Measurements from ENCODE around the gene PC.

Gene PC

GRCh38 chr11:66851698-66852465 is 106.3 kb downstream of the PC start:
- no peak overlapping the region for H3K4me3 ChIP-seq (ENCODE audit: low read depth, low read length)
- TF ChIP-seq, protein P1, sequence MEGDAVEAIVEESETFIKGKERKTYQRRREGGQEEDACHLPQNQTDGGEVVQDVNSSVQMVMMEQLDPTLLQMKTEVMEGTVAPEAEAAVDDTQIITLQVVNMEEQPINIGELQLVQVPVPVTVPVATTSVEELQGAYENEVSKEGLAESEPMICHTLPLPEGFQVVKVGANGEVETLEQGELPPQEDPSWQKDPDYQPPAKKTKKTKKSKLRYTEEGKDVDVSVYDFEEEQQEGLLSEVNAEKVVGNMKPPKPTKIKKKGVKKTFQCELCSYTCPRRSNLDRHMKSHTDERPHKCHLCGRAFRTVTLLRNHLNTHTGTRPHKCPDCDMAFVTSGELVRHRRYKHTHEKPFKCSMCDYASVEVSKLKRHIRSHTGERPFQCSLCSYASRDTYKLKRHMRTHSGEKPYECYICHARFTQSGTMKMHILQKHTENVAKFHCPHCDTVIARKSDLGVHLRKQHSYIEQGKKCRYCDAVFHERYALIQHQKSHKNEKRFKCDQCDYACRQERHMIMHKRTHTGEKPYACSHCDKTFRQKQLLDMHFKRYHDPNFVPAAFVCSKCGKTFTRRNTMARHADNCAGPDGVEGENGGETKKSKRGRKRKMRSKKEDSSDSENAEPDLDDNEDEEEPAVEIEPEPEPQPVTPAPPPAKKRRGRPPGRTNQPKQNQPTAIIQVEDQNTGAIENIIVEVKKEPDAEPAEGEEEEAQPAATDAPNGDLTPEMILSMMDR (IDR thresholded peaks at IDR 0.05; ENCODE audit: low read depth, low read length), result no peak

DNA sequence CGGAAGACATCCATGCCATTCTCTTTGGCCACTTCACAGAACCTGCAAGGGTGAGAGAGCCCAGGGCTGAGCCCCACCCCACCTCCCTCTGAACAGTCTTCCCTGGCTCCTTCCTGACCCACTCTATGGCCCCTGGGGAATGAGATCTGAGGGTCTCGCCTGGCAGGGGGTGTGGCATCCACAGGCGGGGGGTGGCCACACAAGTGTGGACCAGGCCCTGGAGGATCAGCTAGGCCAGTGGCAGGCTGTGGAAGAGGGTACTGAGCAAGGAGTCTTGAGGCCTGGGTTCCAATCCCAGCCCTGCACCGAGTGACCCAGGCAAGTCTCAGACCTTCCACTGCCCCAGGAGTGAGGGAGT is 107.0 kb downstream of the PC start:
- TF ChIP-seq, protein P1 (IDR thresholded peaks at IDR 0.05; ENCODE audit: low read depth, low read length), result no peak
- H3K4me3 ChIP-seq (ENCODE audit: low read depth, low read length), result no peak overlapping the region

DNA sequence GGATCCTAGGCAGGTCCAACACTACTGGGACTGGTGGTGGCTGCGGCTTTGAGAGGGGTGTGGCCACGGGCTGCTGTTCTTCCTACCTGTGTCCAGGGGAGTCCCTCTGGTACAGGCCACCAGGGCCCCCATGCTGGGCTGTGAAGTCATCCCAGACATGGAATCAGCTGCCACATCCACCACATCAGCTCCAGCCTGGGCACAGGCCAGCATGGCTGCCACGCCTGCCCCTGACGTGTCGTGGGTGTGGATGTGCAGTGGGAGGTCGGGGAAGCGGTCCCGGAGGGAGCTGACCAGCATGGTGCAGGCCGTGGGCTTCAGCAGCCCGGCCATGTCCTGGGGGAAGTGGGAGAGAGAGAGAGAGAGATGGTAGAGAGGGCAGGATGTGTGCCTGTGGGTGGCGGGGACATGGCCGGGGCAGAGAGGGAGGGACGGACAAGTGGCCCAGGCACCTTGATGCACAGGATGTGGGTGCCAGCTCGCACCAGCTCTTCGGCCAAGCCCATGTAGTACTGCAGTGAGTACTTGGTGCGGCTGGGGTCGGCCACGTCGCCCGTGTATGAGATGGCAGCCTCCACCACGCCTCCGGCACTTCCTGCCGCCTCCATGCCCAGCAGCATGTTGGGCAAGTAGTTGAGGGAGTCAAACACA is 107.5 kb downstream of the PC start:
- no peak overlapping the region for H3K4me3 ChIP-seq (ENCODE audit: low read depth, low read length)
- TF ChIP-seq, protein P1 (IDR thresholded peaks at IDR 0.05; ENCODE audit: low read depth, low read length), result no peak

DNA sequence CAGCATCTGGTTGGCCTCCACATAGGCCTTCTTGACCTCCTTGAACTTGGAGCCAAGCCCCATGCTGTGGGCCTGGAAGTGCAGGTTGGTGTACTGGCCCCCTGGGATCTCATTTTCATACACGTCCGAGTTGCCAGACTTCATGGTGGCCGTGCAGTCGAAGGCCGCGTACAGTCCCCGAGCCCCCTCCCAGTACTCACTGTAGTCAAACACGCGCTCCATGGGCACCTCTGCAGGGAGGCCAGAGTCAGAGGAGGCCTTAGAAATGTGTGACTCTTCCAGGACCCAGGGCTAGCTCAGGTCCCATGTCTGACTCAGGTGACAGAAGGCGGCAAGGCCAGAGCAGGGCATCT is 108.0 kb downstream of the PC start:
- no peak overlapping the region for H3K4me3 ChIP-seq (ENCODE audit: low read depth, low read length)
- TF ChIP-seq, protein P1 (IDR thresholded peaks at IDR 0.05; ENCODE audit: low read depth, low read length), result no peak

- TF ChIP-seq, protein P1 (IDR thresholded peaks at IDR 0.05; ENCODE audit: low read depth, low read length), result no peak
- no peak overlapping the region for H3K4me3 ChIP-seq (ENCODE audit: low read depth, low read length)
Observed at GRCh38 chr11:66849501-66850234, 108.5 kb downstream of the PC start.

DNA sequence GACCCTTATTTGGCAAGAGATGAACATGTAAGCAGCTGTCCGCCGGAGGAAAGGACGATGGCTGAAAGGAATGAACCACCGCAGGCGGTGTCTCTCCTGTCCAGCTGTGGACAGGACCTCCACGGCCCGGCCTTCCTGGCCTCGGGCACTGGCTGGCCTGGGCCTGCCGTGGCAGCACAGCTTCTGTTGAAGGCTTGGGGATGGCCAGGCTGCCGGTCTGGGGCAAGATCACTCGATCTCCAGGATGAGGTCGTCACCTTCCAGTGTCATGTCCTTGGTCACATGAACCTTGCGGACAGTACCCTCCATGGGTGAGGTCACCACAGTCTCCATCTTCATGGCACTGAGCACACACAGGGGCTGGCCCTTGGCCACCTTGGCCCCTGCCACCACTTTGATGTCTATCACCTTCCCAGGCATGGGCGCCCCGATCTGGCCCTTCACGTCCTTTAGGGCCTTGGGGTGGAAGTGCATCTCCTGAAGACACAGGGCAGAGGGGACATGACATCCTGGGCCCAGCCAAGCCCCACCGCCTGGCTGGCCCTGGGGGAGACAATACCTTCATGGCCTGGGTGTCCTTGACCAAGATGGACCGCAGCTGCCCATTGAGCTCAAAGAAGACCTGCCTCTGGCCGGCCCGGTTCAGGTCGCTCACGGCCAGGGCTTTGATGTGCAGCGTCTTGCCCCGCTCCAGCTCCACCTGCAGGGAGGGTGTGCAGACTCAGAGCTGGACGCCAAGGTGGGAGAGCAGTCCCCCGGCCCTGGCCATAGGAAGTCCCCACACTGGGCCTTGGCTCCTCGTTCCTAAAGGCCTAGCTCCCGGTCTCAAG is 109.3 kb downstream of the PC start:
- TF ChIP-seq, protein P1 (IDR thresholded peaks at IDR 0.05; ENCODE audit: low read depth, low read length), result no peak
- H3K4me3 ChIP-seq (ENCODE audit: low read depth, low read length), result no peak overlapping the region

All from WI38 (cell line).